K562 (cell line): ENCODE results near the gene ZSCAN26. TPM values are rescaled to one million over a fixed set of nuclear protein-coding genes. Genes with fewer than 3 reads are reported as not detected.

Experiments
- LARP7 ChIP-seq: fragments of 450-650 bp; IDR thresholded peaks from 2 replicates; pipeline ENCODE4 v1.6.1; 2016
- MCM3 ChIP-seq: fragments of 450-650 bp; IDR thresholded peaks from 2 replicates; pipeline ENCODE4 v1.6.1; 2016
- RBFOX2 ChIP-seq: fragments of 200-400 bp; formaldehyde crosslinking; IDR thresholded peaks from 2 replicates; pipeline ENCODE4 v1.6.1; 2017; ENCODE audit warnings: low read depth, mild to moderate bottlenecking, low read length, moderate library complexity
- RBM15 ChIP-seq: fragments of 200-400 bp; formaldehyde crosslinking; IDR thresholded peaks from 2 replicates; pipeline ENCODE4 v1.6.1; 2018; ENCODE audit warnings: mild to moderate bottlenecking, low read length, moderate library complexity; ENCODE audit not compliant: insufficient read depth
- TGIF2 ChIP-seq: sonication (generic); formaldehyde crosslinking; IDR thresholded peaks from 2 replicates; pipeline ENCODE4 v1.8.1; 2022; ENCODE audit warnings: mild to moderate bottlenecking, missing genetic modification reagents, moderate library complexity
- polyA plus RNA-seq, 8 experiments: library from polyadenylated mRNA; depleted of rRNA in 4 of 8; stranded (reverse) in 5 of 8; unstranded in 3 of 8; fragments of >200 nt; fragmentation: Nextera tagmentation in 2 of 8; fragmentation: Illumina TruSeq in 1 of 8; extraction: Ambion mirVana in 2 of 8; extraction: Trizol in 1 of 8; gene quantifications; 2 replicates each; pipeline versions ENCODE4 v1.2.1 to v1.2.3, GENCODE V29; 2011 to 2014; ENCODE audit warnings: inconsistent platforms in 1 of 8, missing spikeins in 1 of 8
- total RNA-seq, 7 experiments: library from RNA; depleted of rRNA in 6 of 7; stranded (reverse); fragments of >200 nt in 6 of 7; fragmentation: Illumina TruSeq in 2 of 7; extraction: Trizol in 2 of 7; gene quantifications; 2 replicates each; pipeline versions ENCODE4 v1.2.1 to v1.2.3, GENCODE V29; 2011 to 2021; ENCODE audit warnings: low replicate concordance in 1 of 7
- TF ChIP-seq, protein P1 (sequence below): fragments of 450-650 bp; IDR thresholded peaks from 2 replicates; pipeline ENCODE4 v1.6.1; 2016; ENCODE audit warnings: mild to moderate bottlenecking, moderate library complexity
- TF ChIP-seq, protein P2 (sequence below): fragments of 250-450 bp; sonication (Bioruptor Pico); IDR thresholded peaks from 2 replicates; pipeline ENCODE4 v1.5.0; 2020; ENCODE audit warnings: mild to moderate bottlenecking, borderline replicate concordance
- TF ChIP-seq, protein P3 (sequence below): fragments of 450-650 bp; conservative IDR thresholded peaks from 2 replicates; pipeline ENCODE4 v1.6.1; 2016; ENCODE audit warnings: missing genetic modification characterization, low read depth, mild to moderate bottlenecking, missing compliant biosample characterization, moderate library complexity

ZSCAN26 gene
- total and polyA plus RNA-seq, 9 of the 15 experiments (the other 6 are each of a cell fraction or from before 2014, with no cell fraction given) = 5.9 to 14.2 (median 10.5) TPM

DNA sequence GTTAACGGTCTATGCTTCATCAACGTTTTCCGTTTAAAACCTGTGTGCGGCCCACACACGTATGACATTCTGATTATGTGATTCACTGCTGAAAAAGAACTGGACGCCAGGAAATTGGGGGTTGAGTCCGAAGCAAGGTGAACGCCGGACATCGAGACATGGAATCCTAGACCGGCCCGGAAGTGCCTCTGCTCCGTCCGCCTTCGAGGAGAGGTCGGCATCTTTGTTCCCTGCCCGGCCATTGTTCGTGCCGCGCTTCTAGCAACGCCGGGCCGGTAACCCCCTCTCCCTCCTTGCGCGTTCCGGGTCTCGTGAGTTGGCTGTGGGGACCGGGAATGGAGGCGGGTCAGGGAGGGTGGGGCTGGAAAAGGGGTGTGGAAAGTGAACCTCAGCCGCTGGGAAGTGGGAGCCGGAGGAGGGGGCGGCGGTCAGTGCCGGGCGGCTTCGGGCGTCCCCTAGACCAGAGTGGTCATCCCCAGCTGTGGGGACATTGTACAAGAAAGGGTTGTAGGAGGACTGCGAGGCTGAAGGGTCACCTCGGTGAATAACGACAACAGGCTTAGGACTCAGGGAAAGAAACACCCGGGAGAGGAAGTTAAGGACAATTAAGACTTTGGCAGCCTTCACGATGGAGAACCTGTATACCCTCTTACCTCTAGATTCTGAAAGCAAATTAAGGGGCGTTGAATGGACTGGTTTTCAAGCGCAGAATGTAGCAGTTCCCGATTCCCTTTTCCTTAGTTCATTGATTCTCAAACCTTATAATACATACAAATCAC, 41.7 kb upstream of the ZSCAN26 start, which contains the start of gene ZSCAN9 (continued):
- TF ChIP-seq, protein P1, sequence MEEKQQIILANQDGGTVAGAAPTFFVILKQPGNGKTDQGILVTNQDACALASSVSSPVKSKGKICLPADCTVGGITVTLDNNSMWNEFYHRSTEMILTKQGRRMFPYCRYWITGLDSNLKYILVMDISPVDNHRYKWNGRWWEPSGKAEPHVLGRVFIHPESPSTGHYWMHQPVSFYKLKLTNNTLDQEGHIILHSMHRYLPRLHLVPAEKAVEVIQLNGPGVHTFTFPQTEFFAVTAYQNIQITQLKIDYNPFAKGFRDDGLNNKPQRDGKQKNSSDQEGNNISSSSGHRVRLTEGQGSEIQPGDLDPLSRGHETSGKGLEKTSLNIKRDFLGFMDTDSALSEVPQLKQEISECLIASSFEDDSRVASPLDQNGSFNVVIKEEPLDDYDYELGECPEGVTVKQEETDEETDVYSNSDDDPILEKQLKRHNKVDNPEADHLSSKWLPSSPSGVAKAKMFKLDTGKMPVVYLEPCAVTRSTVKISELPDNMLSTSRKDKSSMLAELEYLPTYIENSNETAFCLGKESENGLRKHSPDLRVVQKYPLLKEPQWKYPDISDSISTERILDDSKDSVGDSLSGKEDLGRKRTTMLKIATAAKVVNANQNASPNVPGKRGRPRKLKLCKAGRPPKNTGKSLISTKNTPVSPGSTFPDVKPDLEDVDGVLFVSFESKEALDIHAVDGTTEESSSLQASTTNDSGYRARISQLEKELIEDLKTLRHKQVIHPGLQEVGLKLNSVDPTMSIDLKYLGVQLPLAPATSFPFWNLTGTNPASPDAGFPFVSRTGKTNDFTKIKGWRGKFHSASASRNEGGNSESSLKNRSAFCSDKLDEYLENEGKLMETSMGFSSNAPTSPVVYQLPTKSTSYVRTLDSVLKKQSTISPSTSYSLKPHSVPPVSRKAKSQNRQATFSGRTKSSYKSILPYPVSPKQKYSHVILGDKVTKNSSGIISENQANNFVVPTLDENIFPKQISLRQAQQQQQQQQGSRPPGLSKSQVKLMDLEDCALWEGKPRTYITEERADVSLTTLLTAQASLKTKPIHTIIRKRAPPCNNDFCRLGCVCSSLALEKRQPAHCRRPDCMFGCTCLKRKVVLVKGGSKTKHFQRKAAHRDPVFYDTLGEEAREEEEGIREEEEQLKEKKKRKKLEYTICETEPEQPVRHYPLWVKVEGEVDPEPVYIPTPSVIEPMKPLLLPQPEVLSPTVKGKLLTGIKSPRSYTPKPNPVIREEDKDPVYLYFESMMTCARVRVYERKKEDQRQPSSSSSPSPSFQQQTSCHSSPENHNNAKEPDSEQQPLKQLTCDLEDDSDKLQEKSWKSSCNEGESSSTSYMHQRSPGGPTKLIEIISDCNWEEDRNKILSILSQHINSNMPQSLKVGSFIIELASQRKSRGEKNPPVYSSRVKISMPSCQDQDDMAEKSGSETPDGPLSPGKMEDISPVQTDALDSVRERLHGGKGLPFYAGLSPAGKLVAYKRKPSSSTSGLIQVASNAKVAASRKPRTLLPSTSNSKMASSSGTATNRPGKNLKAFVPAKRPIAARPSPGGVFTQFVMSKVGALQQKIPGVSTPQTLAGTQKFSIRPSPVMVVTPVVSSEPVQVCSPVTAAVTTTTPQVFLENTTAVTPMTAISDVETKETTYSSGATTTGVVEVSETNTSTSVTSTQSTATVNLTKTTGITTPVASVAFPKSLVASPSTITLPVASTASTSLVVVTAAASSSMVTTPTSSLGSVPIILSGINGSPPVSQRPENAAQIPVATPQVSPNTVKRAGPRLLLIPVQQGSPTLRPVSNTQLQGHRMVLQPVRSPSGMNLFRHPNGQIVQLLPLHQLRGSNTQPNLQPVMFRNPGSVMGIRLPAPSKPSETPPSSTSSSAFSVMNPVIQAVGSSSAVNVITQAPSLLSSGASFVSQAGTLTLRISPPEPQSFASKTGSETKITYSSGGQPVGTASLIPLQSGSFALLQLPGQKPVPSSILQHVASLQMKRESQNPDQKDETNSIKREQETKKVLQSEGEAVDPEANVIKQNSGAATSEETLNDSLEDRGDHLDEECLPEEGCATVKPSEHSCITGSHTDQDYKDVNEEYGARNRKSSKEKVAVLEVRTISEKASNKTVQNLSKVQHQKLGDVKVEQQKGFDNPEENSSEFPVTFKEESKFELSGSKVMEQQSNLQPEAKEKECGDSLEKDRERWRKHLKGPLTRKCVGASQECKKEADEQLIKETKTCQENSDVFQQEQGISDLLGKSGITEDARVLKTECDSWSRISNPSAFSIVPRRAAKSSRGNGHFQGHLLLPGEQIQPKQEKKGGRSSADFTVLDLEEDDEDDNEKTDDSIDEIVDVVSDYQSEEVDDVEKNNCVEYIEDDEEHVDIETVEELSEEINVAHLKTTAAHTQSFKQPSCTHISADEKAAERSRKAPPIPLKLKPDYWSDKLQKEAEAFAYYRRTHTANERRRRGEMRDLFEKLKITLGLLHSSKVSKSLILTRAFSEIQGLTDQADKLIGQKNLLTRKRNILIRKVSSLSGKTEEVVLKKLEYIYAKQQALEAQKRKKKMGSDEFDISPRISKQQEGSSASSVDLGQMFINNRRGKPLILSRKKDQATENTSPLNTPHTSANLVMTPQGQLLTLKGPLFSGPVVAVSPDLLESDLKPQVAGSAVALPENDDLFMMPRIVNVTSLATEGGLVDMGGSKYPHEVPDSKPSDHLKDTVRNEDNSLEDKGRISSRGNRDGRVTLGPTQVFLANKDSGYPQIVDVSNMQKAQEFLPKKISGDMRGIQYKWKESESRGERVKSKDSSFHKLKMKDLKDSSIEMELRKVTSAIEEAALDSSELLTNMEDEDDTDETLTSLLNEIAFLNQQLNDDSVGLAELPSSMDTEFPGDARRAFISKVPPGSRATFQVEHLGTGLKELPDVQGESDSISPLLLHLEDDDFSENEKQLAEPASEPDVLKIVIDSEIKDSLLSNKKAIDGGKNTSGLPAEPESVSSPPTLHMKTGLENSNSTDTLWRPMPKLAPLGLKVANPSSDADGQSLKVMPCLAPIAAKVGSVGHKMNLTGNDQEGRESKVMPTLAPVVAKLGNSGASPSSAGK = peak; percentile 57; the same call in 1 of the 2 replicates
- TF ChIP-seq RBFOX2 (peak; percentile 98), LARP7 (no peak), MCM3 (no peak), TGIF2 (CRISPR knock-in tag) (no peak), RBM15 (no peak)
- TF ChIP-seq, protein P2, sequence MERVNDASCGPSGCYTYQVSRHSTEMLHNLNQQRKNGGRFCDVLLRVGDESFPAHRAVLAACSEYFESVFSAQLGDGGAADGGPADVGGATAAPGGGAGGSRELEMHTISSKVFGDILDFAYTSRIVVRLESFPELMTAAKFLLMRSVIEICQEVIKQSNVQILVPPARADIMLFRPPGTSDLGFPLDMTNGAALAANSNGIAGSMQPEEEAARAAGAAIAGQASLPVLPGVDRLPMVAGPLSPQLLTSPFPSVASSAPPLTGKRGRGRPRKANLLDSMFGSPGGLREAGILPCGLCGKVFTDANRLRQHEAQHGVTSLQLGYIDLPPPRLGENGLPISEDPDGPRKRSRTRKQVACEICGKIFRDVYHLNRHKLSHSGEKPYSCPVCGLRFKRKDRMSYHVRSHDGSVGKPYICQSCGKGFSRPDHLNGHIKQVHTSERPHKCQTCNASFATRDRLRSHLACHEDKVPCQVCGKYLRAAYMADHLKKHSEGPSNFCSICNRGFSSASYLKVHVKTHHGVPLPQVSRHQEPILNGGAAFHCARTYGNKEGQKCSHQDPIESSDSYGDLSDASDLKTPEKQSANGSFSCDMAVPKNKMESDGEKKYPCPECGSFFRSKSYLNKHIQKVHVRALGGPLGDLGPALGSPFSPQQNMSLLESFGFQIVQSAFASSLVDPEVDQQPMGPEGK (CRISPR knock-in tag) = 0 out of 2 replicates have a peak, but pooled peaks have one; percentile 74
- TF ChIP-seq, protein P3, sequence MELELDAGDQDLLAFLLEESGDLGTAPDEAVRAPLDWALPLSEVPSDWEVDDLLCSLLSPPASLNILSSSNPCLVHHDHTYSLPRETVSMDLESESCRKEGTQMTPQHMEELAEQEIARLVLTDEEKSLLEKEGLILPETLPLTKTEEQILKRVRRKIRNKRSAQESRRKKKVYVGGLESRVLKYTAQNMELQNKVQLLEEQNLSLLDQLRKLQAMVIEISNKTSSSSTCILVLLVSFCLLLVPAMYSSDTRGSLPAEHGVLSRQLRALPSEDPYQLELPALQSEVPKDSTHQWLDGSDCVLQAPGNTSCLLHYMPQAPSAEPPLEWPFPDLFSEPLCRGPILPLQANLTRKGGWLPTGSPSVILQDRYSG (tag) = no peak
